Activated naive CD8-positive, alpha-beta T cell treated with anti-CD3 and anti-CD28 coated beads, Interleukin-2, amount 10 ng/mL, durations not matched to agents 7 days and 5 days (primary cell): ENCODE measurements around the gene MYO1C. TPM values are rescaled to one million over a fixed set of nuclear protein-coding genes. Genes with fewer than 3 reads are reported as not detected.

Experiments used
- ATAC-seq: fragments of 150-1000 bp; cut with Tn5 transposase; one replicate; pipeline ENCODE4 v1.10.0; 2021; ENCODE audit warnings: low read depth, moderate library complexity
- POLR2A ChIA-PET: fragments of 350-600 bp; sonication (Branson Sonifier 250); formaldehyde crosslinking; loops from one replicate; lab custom pipeline; 2021; ENCODE audit warnings: antibody characterized with exemption; lab: Charles Lee
- DNase-seq: peaks from one replicate; pipeline ENCODE4 v3.0.0; 2021
- H3K27ac Mint-ChIP-seq: one replicate; pipeline ENCODE4 v1.8.0; 2022; ENCODE audit warnings: mild to moderate bottlenecking, mixed read lengths
- H3K27me3 Mint-ChIP-seq: one replicate; pipeline ENCODE4 v1.8.0; 2022; ENCODE audit warnings: mild to moderate bottlenecking, moderate library complexity, mixed read lengths
- H3K36me3 Mint-ChIP-seq: one replicate; pipeline ENCODE4 v1.8.0; 2021; ENCODE audit warnings: mild to moderate bottlenecking, mixed read lengths
- H3K4me1 Mint-ChIP-seq: one replicate; pipeline ENCODE4 v1.8.0; 2021; ENCODE audit warnings: mixed read lengths
- H3K4me3 Mint-ChIP-seq: one replicate; pipeline ENCODE4 v1.8.0; 2022; ENCODE audit warnings: mild to moderate bottlenecking, moderate library complexity, mixed read lengths
- H3K9me3 Mint-ChIP-seq: one replicate; pipeline ENCODE4 v1.8.0; 2021; ENCODE audit warnings: mixed read lengths
- total RNA-seq, 2 experiments: library from RNA; stranded (reverse); gene quantifications; one replicate each; pipeline ENCODE4 v1.2.3, GENCODE V29; 2021

Gene MYO1C
- total RNA-seq, 2 experiments from 2014 or later, result 28.6 to 34.1 TPM

- POLR2A ChIA-PET, result interaction anchor here (0.6 kb wide), 1 partner anchor 10 kb away, joined by 4 read pairs; no protein-coding TSS in a partner anchor
- Mint-ChIP-seq H3K36me3 (peaks cover 1% of the 10 kb centered on the region), H3K4me1 (peaks cover 1% of the 10 kb centered on the region), H3K27me3 (no peaks in the 10 kb centered on the region), H3K9me3 (no peaks in the 10 kb centered on the region), H3K27ac (no peak overlapping the region), H3K4me3 (no peak overlapping the region)
- no peak for ATAC-seq
- DNase-seq, result no peak
Observed at GRCh38 chr17:1416414-1416813, 76.1 kb downstream of the MYO1C start.

GRCh38 chr17:1414634-1415033 lies 77.9 kb downstream of the MYO1C start:
- Mint-ChIP-seq H3K27me3 (no peaks in the 10 kb centered on the region), H3K4me1 (peaks cover 1% of the 10 kb centered on the region), H3K4me3 (no peak overlapping the region), H3K36me3 (no peaks in the 10 kb centered on the region), H3K9me3 (no peaks in the 10 kb centered on the region), H3K27ac (no peak overlapping the region)
- no peak for ATAC-seq
- POLR2A ChIA-PET, result interaction anchor here (1.8 kb wide), 1 partner anchor 15 kb away, joined by 7 read pairs; the partner anchor contains the start of gene YWHAE
- DNase-seq, result no peak

Other genes with a start within 250 kb of the MYO1C start
- gene BHLHA9, start 222.2 kb downstream of the MYO1C start, total RNA-seq, result not detected
- under 1 TPM; 0.51 to 0.58 TPM for gene TRARG1, start 213.0 kb downstream of the MYO1C start, total RNA-seq
- gene YWHAE, start 92.5 kb downstream of the MYO1C start, total RNA-seq, result 100 to 1,000 TPM; 272 to 287 TPM
- 10 to 100 TPM; 19.5 to 21.9 TPM for gene CRK, start 36.5 kb downstream of the MYO1C start, total RNA-seq
- 10 to 100 TPM; 56.7 to 58.7 TPM for gene INPP5K, start 23.9 kb upstream of the MYO1C start, total RNA-seq
- 10 to 100 TPM; 38.4 to 48.3 TPM for gene PITPNA, start 70.1 kb upstream of the MYO1C start, total RNA-seq
- 1 to 10 TPM; 2.1 to 2.5 TPM for gene SLC43A2, start 136.1 kb upstream of the MYO1C start, total RNA-seq
- 1 to 10 TPM; 6.0 to 6.5 TPM for gene SCARF1, start 153.0 kb upstream of the MYO1C start, total RNA-seq
- 1 to 10 TPM; 8.2 to 8.9 TPM for gene RILP, start 157.2 kb upstream of the MYO1C start, total RNA-seq
- gene PRPF8, start 192.2 kb upstream of the MYO1C start, total RNA-seq, result 100 to 1,000 TPM; 346 to 350 TPM
- gene TLCD2, start 217.7 kb upstream of the MYO1C start, total RNA-seq, result under 1 TPM; 0.20 to 0.30 TPM
- 10 to 100 TPM; 35.8 to 36.7 TPM for gene WDR81, start 232.0 kb upstream of the MYO1C start, total RNA-seq